HepG2 (cell line): ENCODE measurements around the gene HOXD1. TPM values are rescaled to one million over a fixed set of nuclear protein-coding genes. Genes with fewer than 3 reads are reported as not detected.

Experiments
- ATF7 ChIP-seq, 2 experiments: fragments of 450-650 bp in 1 of 2; sonication (generic) in 1 of 2; formaldehyde crosslinking in 1 of 2; IDR thresholded peaks; 2 replicates each; pipeline versions ENCODE4 v1.4.0 to v1.6.1; 2016 to 2020; ENCODE audit warnings: antibody characterized with exemption in 1 of 2, mild to moderate bottlenecking in 1 of 2, missing genetic modification reagents in 1 of 2
- GMEB1 ChIP-seq: sonication (generic); formaldehyde crosslinking; IDR thresholded peaks from 2 replicates; pipeline ENCODE4 v1.5.1; 2020; ENCODE audit warnings: missing genetic modification reagents, mild to moderate bottlenecking, borderline replicate concordance
- ISX ChIP-seq: sonication (generic); formaldehyde crosslinking; conservative IDR thresholded peaks from 2 replicates; pipeline ENCODE4 v1.5.0; 2020; ENCODE audit warnings: missing genetic modification reagents
- PBX2 ChIP-seq: IDR thresholded peaks from 2 replicates; pipeline ENCODE4 v1.6.1; 2016; ENCODE audit warnings: control low read depth
- POLR2AphosphoS5 ChIP-seq: IDR thresholded peaks from 2 replicates; pipeline ENCODE4 v1.6.1; 2012; ENCODE audit warnings: low read depth, low read length
- RCOR2 ChIP-seq: IDR thresholded peaks from 2 replicates; pipeline ENCODE4 v1.6.1; 2016; ENCODE audit warnings: missing biosample characterization, missing genetic modification reagents
- RFXANK ChIP-seq: IDR thresholded peaks from 2 replicates; pipeline ENCODE4 v1.6.1; 2016
- SCMH1 ChIP-seq: sonication (generic); formaldehyde crosslinking; IDR thresholded peaks from 2 replicates; pipeline ENCODE4 v1.9.0; 2021; ENCODE audit warnings: missing genetic modification reagents, mild to moderate bottlenecking, borderline replicate concordance
- SOX13 ChIP-seq, 3 experiments: fragments of 450-650 bp in 1 of 3; sonication (generic) in 1 of 3; formaldehyde crosslinking in 1 of 3; IDR thresholded peaks in 2 of 3; conservative IDR thresholded peaks in 1 of 3; 2 replicates each; pipeline versions ENCODE4 v1.5.0 to v1.6.1; 2016 to 2020; ENCODE audit warnings: antibody characterized with exemption in 1 of 3, mild to moderate bottlenecking in 1 of 3, missing compliant biosample characterization in 1 of 3, missing genetic modification reagents in 1 of 3, moderate library complexity in 1 of 3
- TEAD3 ChIP-seq: optimal IDR thresholded peaks from 2 replicates; pipeline ENCODE3; 2016; ENCODE audit warnings: borderline replicate concordance
- TMF1 ChIP-seq: sonication (generic); formaldehyde crosslinking; IDR thresholded peaks from 2 replicates; pipeline ENCODE4 v1.8.1; 2022; ENCODE audit warnings: low read depth, missing genetic modification reagents
- ZFP41 ChIP-seq: sonication (generic); formaldehyde crosslinking; IDR thresholded peaks from 2 replicates; pipeline ENCODE4 v1.4.0; 2020; ENCODE audit warnings: mild to moderate bottlenecking, missing genetic modification reagents, borderline replicate concordance
- ZNF350 ChIP-seq: sonication (generic); formaldehyde crosslinking; IDR thresholded peaks from 2 replicates; pipeline ENCODE4 v1.4.0; 2020; ENCODE audit warnings: mild to moderate bottlenecking, low read depth, missing genetic modification reagents, borderline replicate concordance
- ZNF512 ChIP-seq: sonication (generic); formaldehyde crosslinking; IDR thresholded peaks from 2 replicates; pipeline ENCODE4 v1.4.0; 2020; ENCODE audit warnings: mild to moderate bottlenecking, missing genetic modification reagents
- ZNF580 ChIP-seq: IDR thresholded peaks from 2 replicates; pipeline ENCODE4 v1.6.1; 2016; ENCODE audit warnings: low read depth, borderline replicate concordance
- ZNF891 ChIP-seq: sonication (generic); formaldehyde crosslinking; IDR thresholded peaks from 2 replicates; pipeline ENCODE4 v1.5.0; 2020; ENCODE audit warnings: mild to moderate bottlenecking, missing genetic modification reagents
- polyA plus RNA-seq, 8 experiments: library from polyadenylated mRNA; depleted of rRNA in 3 of 8; stranded (reverse) in 7 of 8; unstranded in 1 of 8; fragments of >200 nt; fragmentation: Illumina TruSeq in 4 of 8; extraction: Trizol in 4 of 8; gene quantifications; 2 replicates each; pipeline versions ENCODE4 v1.2.1 to v1.2.3, GENCODE V29; 2011 to 2016; ENCODE audit warnings: low read depth in 4 of 8, missing spikeins in 1 of 8, mixed read lengths in 1 of 8; ENCODE audit not compliant: insufficient read depth in 1 of 8
- total RNA-seq, 5 experiments: library from RNA; depleted of rRNA; stranded (reverse); fragments of >200 nt; fragmentation: Illumina TruSeq; extraction: Trizol; gene quantifications; 2 replicates each; pipeline ENCODE4 v1.2.3, GENCODE V29; 2016; ENCODE audit warnings: low read depth in 1 of 5
- TF ChIP-seq, protein P1 (sequence below): sonication (generic); formaldehyde crosslinking; IDR thresholded peaks from 2 replicates; pipeline ENCODE4 v1.4.0; 2020; ENCODE audit warnings: missing genetic modification reagents
- TF ChIP-seq, protein P2 (sequence below): IDR thresholded peaks from 2 replicates; pipeline ENCODE4 v1.6.1; 2012; ENCODE audit warnings: low read depth, low read length, improper control_type of control experiment

Gene HOXD1
- total and polyA plus RNA-seq, 2 of the 13 experiments (the other 11 are each of a cell fraction or from before 2014, with no cell fraction given), result 10.0 to 22.3 TPM

GRCh38 chr2:176172895-176173566 is 15.4 kb upstream of the HOXD1 start (continued):
- TF ChIP-seq, protein P1, sequence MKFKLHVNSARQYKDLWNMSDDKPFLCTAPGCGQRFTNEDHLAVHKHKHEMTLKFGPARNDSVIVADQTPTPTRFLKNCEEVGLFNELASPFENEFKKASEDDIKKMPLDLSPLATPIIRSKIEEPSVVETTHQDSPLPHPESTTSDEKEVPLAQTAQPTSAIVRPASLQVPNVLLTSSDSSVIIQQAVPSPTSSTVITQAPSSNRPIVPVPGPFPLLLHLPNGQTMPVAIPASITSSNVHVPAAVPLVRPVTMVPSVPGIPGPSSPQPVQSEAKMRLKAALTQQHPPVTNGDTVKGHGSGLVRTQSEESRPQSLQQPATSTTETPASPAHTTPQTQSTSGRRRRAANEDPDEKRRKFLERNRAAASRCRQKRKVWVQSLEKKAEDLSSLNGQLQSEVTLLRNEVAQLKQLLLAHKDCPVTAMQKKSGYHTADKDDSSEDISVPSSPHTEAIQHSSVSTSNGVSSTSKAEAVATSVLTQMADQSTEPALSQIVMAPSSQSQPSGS (CRISPR knock-in tag), result peak; percentile 18; the same call in 1 of the 2 replicates
- TF ChIP-seq ZNF580 (CRISPR knock-in tag) (no peak), RFXANK (CRISPR knock-in tag) (no peak), ISX (CRISPR knock-in tag) (0 out of 2 replicates have a peak, but pooled peaks have one; percentile 42), ZNF350 (CRISPR knock-in tag) (no peak), RCOR2 (CRISPR knock-in tag) (0 out of 2 replicates have a peak, but pooled peaks have one; percentile 32), SOX13 (IDR thresholded peaks at IDR 0.05) (peak; percentile 38; the same call in 1 of the 2 replicates), SOX13 (CRISPR knock-in tag; conservative IDR thresholded peaks at IDR 0.05 in 1 of 2, IDR thresholded peaks at IDR 0.05 in 1 of 2) (peak in 1 of 2 experiments; percentile 81; a peak in 2 of 4 replicates), GMEB1 (CRISPR knock-in tag) (no peak), POLR2AphosphoS5 (no peak), SCMH1 (no peak), TEAD3 (CRISPR knock-in tag) (no peak), TMF1 (CRISPR knock-in tag) (no peak), ATF7 (IDR thresholded peaks at IDR 0.05) (no peak), ATF7 (CRISPR knock-in tag; IDR thresholded peaks at IDR 0.05) (no peak), ZNF891 (CRISPR knock-in tag) (no peak), ZFP41 (CRISPR knock-in tag) (no peak), ZNF512 (no peak), PBX2 (CRISPR knock-in tag) (no peak)
- TF ChIP-seq, protein P2, sequence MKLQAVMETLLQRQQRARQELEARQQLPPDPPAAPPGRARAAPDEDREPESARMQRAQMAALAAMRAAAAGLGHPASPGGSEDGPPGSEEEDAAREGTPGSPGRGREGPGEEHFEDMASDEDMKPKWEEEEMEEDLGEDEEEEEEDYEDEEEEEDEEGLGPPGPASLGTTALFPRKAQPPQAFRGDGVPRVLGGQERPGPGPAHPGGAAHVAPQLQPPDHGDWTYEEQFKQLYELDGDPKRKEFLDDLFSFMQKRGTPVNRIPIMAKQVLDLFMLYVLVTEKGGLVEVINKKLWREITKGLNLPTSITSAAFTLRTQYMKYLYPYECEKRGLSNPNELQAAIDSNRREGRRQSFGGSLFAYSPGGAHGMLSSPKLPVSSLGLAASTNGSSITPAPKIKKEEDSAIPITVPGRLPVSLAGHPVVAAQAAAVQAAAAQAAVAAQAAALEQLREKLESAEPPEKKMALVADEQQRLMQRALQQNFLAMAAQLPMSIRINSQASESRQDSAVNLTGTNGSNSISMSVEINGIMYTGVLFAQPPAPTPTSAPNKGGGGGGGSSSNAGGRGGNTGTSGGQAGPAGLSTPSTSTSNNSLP, result no peak
